ENCODE results near the gene USP47.

Gene USP47

DNA sequence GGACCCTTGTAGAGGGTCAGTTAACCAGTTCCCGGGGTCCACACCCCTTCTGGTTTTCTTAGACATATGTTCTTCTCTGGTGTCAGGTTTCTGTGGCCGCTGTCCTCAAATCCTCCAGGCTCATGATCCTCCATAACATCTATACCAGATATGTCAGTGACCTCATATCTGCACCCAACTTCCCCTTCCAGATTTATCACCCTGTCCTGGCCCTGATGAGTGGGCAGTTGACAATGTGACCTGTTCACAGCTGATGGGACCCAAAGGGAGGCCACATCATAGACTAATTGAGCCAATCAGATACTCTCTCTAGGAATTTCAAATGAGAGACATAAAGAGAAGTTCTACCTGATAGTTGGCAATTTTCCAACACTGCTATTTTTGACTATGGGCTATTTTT is 161.6 kb downstream of the USP47 start:
- no peak for DNase-seq (ENCODE audit: low read depth in 2 of 2)

DNA sequence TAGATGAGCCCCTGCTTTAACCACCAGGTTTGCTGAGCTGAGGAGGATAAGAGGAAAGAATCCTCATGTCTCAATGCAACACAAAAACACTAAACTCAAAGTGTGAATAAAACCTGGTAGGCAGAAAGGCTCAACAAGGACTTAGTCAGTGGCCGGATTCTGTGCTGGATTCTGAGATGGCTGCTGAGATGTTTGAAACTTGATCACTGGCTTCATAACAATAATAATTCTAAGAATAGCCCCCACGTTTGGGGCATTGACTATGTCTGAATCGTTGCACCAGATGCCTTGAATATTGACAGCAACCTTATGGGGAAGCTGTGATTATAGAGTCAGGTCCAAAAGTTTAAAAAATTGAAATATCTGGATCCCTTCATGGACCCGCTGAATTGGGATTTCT is 162.0 kb downstream of the USP47 start:
- DNase-seq (ENCODE audit: low read depth in 2 of 2), result no peak

DNA sequence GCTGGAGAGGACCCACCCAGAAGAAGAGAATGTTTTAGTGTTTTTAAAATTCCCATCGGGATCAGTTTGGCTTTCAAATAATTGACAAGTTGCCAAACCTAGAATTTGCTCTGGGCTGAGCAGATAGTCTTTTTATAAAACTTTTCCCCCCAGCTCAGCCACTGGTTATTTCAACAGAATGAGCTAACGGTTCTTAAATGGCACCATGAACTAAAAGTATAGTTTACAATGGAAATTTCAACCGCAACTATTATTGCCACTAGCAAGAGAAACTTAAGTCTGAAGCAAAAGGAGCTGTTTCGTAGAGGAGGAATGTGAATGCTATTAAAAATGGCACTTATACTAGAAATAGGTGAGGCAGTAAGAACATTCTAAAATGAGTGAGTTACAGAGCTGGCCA is 163.3 kb downstream of the USP47 start:
- no peak for DNase-seq (ENCODE audit: low read depth in 2 of 2)

DNA sequence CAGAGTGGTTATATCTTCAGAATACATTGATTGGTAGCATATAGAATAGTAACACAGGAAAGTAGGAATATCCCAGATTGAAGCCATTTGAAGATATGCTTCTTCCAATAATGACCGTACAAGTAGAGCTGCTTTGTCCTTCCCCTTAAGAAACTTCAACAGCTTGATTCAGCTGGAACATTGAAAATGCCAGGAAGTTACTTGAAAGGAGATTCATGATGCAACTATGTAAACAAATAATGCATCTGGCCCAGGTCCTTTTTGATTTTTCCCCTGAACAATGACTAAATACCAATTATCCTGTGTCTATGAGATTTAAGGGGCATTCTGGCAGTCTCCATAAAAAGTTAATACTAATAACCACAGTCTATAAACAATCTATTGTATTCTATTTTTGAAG is 163.7 kb downstream of the USP47 start:
- no peak for DNase-seq (ENCODE audit: low read depth in 2 of 2)

DNA sequence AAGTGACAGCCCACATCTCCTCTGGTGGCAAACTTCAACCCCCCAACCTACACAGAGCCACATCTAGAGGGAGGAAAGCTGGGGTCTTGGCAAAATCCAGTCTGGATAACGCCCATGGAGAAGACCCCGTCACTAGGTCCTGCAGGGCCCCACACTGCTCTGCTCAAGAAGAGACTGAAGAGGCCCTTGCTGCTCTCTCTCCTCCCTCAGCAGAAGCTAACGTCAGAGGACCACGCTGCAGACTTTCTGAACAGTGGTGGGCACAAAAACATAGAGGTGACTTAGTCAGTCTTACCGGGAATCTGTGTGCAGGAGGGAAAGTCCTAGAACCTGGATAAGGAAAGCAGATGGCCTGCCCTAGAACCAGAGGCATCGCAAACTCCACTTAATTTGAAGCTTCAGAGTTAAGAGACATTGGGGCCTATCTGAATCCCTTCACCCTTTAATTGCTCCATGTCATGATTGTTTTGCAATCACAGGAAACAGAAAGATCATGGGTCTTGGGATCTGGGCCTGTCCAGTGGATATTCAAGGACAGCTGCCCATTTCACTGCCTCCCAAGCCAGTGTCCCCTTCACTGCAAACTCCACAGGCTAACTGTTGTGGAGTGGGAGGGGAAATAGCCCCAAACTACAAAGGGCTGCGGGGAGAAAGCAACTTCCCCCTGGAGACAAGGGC is 164.9 kb downstream of the USP47 start:
- no peak for DNase-seq (ENCODE audit: low read depth in 2 of 2)

DNA sequence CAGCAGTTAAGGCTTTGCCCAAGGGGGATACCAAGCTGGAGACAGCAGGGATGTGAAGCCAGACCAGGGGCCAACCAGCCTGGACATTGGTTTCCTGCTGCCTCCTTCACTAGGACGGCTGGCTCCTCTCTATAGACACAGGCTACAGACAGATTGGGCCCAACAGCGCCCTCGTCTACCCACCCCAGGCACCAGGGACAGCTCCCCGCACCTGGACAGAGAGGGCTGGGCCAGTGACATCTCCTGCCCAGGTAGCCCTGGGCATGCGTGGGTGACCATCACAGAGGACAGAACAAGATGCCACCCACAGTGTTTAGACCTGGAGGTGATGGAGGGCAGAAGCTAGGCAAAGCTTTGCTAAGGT is 165.4 kb downstream of the USP47 start:
- DNase-seq (ENCODE audit: low read depth in 2 of 2), result no peak

DNA sequence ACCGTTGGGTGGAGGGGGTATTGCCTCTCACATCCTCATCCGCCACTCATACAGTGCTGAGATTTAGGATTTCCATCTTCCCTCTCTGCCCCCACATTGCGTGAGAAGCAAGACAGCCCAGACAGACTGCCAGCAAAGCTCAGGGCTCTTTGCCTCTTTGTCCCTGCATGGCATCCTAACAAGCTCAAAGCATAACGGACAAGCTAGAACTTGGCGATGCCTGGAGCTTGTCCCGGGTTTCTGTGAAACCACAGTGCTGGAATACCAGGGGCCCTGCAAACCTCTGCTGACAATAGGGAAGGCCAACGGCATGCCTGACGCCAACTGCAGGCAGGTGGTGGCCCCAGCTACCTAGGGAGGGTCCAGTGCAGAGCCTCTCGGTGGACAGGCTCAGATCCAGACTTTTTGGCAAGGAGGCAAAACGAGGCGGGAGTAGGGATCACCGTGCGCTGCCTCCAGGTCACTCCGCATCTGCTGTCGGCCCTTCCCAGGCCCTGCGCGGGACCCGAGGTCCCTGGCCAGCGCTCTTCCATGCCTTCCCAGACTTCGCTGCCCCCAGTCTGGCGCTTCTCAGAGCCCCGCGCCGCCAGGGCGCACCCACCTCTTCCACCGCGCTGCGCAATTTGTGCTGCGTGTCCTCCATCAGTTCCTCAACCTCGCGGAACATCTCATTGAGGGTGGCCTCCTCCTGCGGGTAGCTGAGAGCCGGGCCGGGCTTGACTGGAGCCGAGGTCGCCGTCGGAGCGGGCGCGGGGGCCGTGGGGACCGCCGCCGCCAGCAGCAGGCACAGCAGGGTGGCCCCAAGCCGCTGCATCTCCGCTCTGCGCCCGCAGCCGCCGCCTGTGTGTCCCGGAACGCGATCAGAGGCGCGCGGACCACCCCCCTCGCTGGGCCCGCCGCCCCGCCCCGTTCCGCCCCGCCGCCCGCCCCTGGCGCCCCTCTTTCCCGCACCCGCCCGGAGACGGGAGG is 166.3 kb downstream of the USP47 start, which contains the start of gene DKK3:
TSS of gene DKK3 (minus strand) at position 858 of the 969 bp plus-strand sequence. CDS start at position 814, 44 bp downstream.
- no peak for DNase-seq (ENCODE audit: low read depth in 2 of 2)

Data from stimulated activated CD4-positive, alpha-beta T cell treated with anti-CD3 and anti-CD28 coated beads, Interleukin-1b, Interleukin-23, amount 100 ng/mL, for 1 hour (primary cell).